SU-DHL-6 (cell line): ENCODE data around the gene LRCH1.

Experiments
- H2AFZ ChIP-seq: fragments of 200-600 bp; sonication (generic); 2 replicates; pipeline ENCODE4 v1.6.1; 2014; ENCODE audit warnings: low read depth, mild to moderate bottlenecking, moderate library complexity, mixed read lengths, antibody characterized with exemption, low read length; ENCODE audit not compliant: severe bottlenecking
- H3F3A ChIP-seq: fragments of 200-600 bp; shearing (Covaris generic); 2 replicates; pipeline ENCODE4 v1.6.0; 2016; ENCODE audit warnings: antibody characterized with exemption, mild to moderate bottlenecking; ENCODE audit not compliant: insufficient read depth
- H3K27ac ChIP-seq: fragments of 200-600 bp; sonication (generic); 2 replicates; pipeline ENCODE4 v1.5.1; 2016; ENCODE audit warnings: low read depth, mild to moderate bottlenecking, low read length, moderate library complexity, mixed read lengths
- H3K27me3 ChIP-seq: fragments of 200-600 bp; sonication (generic), shearing (Covaris generic); 2 replicates; pipeline ENCODE4 v1.6.0; 2014; ENCODE audit warnings: mild to moderate bottlenecking, low read length
- H3K36me3 ChIP-seq: fragments of 200-600 bp; sonication (generic); 2 replicates; pipeline ENCODE4 v1.6.1; 2014; ENCODE audit warnings: mild to moderate bottlenecking, low read length, mixed read lengths
- H3K4me2 ChIP-seq: fragments of 300-600, 200-600 bp; shearing (Covaris generic), sonication (generic); 2 replicates; pipeline ENCODE4 v1.6.0; 2014; ENCODE audit warnings: low read length, low read depth, mild to moderate bottlenecking; ENCODE audit not compliant: poor library complexity, severe bottlenecking
- H3K4me3 ChIP-seq: fragments of 200-600 bp; sonication (generic); 2 replicates; pipeline ENCODE4 v1.5.1; 2014; ENCODE audit warnings: antibody characterized with exemption, low read length, mild to moderate bottlenecking, mixed read lengths; ENCODE audit not compliant: insufficient read depth, poor library complexity, severe bottlenecking
- H3K79me2 ChIP-seq: fragments of 200-600 bp; sonication (generic); 2 replicates; pipeline ENCODE4 v1.6.1; 2014; ENCODE audit warnings: mild to moderate bottlenecking, low read length, moderate library complexity; ENCODE audit not compliant: insufficient read depth
- H3K9ac ChIP-seq: fragments of 200-600 bp; sonication (generic); 2 replicates; pipeline ENCODE4 v1.7.0; 2014; ENCODE audit warnings: mild to moderate bottlenecking, low read length
- H3K9me2 ChIP-seq: fragments of 200-600 bp; sonication (generic); replicated peaks from 2 replicates; pipeline ENCODE4 v1.6.1; 2014; ENCODE audit warnings: low read length; ENCODE audit not compliant: insufficient read depth
- H3K9me3 ChIP-seq: fragments of 200-600 bp; sonication (generic); 2 replicates; pipeline ENCODE4 v1.6.1; 2014; ENCODE audit warnings: low read length, mixed read lengths; ENCODE audit not compliant: insufficient read depth
- H4K20me1 ChIP-seq: fragments of 200-600 bp; sonication (generic); 2 replicates; pipeline ENCODE4 v1.6.1; 2014; ENCODE audit warnings: low read depth, mild to moderate bottlenecking, antibody characterized with exemption, low read length, moderate library complexity, mixed read lengths
- CTCF ChIP-seq: fragments of 200-600 bp; sonication (generic); IDR thresholded peaks from one replicate; pipeline ENCODE4 v1.5.1; 2017; ENCODE audit warnings: antibody characterized with exemption, mild to moderate bottlenecking, low read length, moderate library complexity; ENCODE audit not compliant: insufficient read depth, poor library complexity, severe bottlenecking
- EZH2phosphoT487 ChIP-seq: fragments of 200-600 bp; sonication (generic), shearing (Covaris generic); conservative IDR thresholded peaks from 2 replicates; pipeline ENCODE4 v1.6.1; 2018; ENCODE audit warnings: mild to moderate bottlenecking, antibody characterized with exemption, low read length, moderate library complexity, mixed read lengths

LRCH1 gene

GRCh38 chr13:46642254-46642653, 89.3 kb downstream of the LRCH1 start:
- Histone ChIP-seq H3K9ac (no peak overlapping the region), H3K9me3 (no peaks in the 10 kb centered on the region), H3K27ac (no peak overlapping the region), H2AFZ (no peak overlapping the region), H3F3A (peaks cover 2% of the 10 kb centered on the region; the same call in 1 of the 2 replicates), H3K4me3 (no peak overlapping the region), H3K79me2 (peaks cover 79% of the 10 kb centered on the region), H3K4me2 (no peak overlapping the region), H4K20me1 (peaks cover 34% of the 10 kb centered on the region; the same call in 1 of the 2 replicates), H3K9me2 (no peaks in the 10 kb centered on the region), H3K27me3 (no peaks in the 10 kb centered on the region), H3K36me3 (no peaks in the 10 kb centered on the region)
- TF ChIP-seq EZH2phosphoT487 (no peak), CTCF (no peak)

GRCh38 chr13:46643165-46643777, 90.3 kb downstream of the LRCH1 start:
- no peak overlapping the region for H2AFZ ChIP-seq
- no peak overlapping the region for H3K4me2 ChIP-seq
- no peaks in the 10 kb centered on the region for H3K9me2 ChIP-seq
- no peaks in the 10 kb centered on the region for H3K27me3 ChIP-seq
- TF ChIP-seq CTCF (no peak), EZH2phosphoT487 (no peak)
- no peaks in the 10 kb centered on the region for H3K9me3 ChIP-seq
- peaks cover 81% of the 10 kb centered on the region for H3K79me2 ChIP-seq
- H4K20me1 ChIP-seq, result peaks cover 34% of the 10 kb centered on the region; the same call in 1 of the 2 replicates
- no peak overlapping the region for H3K27ac ChIP-seq
- H3K4me3 ChIP-seq, result no peak overlapping the region
- H3F3A ChIP-seq, result peaks cover 4% of the 10 kb centered on the region; the same call in 1 of the 2 replicates
- H3K36me3 ChIP-seq, result no peaks in the 10 kb centered on the region
- H3K9ac ChIP-seq, result no peak overlapping the region

- Histone ChIP-seq H3K79me2 (peaks cover 80% of the 10 kb centered on the region), H3K9ac (no peak overlapping the region)
Measured at GRCh38 chr13:46644816-46645215, 91.8 kb downstream of the LRCH1 start.

More at GRCh38 chr13:46644816-46645215, 91.8 kb downstream of the LRCH1 start:
- H3K9me2 ChIP-seq, result no peaks in the 10 kb centered on the region
- H3F3A ChIP-seq, result peaks cover 4% of the 10 kb centered on the region; the same call in 1 of the 2 replicates
- no peaks in the 10 kb centered on the region for H3K9me3 ChIP-seq
- H4K20me1 ChIP-seq, result peaks cover 36% of the 10 kb centered on the region; the same call in 1 of the 2 replicates
- no peaks in the 10 kb centered on the region for H3K36me3 ChIP-seq
- H3K27ac ChIP-seq, result no peak overlapping the region
- no peak overlapping the region for H3K4me2 ChIP-seq
- TF ChIP-seq EZH2phosphoT487, result no peak
- TF ChIP-seq CTCF, result no peak
- H3K27me3 ChIP-seq, result no peaks in the 10 kb centered on the region
- H3K4me3 ChIP-seq, result no peak overlapping the region
- no peak overlapping the region for H2AFZ ChIP-seq
